Testis (tissue), 2 donors: ENCODE measurements around the gene LLPH.

ENCODE experiments used
- CTCF ChIP-seq, 3 experiments: fragments of 450-650 bp in 2 of 3; fragments of 200-600 bp in 1 of 3; sonication (generic) in 1 of 3; IDR thresholded peaks; one replicate each; pipeline ENCODE4 v1.5.1; 2016 to 2019; ENCODE audit warnings: antibody characterized with exemption in 3 of 3, mild to moderate bottlenecking in 2 of 3, moderate library complexity in 1 of 3
- POLR2A ChIP-seq: fragments of 450-650 bp; IDR thresholded peaks from one replicate; pipeline ENCODE4 v1.6.1; 2017; ENCODE audit warnings: antibody characterized with exemption, mild to moderate bottlenecking, moderate library complexity

DNA sequence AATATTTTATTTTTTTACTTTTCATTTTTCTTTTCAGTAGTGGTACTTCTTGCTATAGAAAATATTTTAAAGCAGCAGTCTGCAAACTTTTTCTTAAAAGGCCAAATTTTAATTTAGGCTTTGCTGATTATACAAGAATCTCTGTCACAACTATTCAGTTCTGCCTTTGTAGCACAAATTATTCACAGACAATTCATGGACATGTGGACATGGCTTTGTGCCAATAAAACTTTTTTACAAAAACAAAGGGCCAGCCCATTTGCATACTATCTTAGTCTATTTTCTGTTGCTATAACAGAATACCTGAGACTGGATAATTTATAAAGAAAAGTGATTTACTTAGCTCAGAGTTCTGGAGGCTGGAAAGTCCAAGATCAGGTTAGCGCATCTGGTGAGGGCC, 17.1 kb downstream of the LLPH start:
- TF ChIP-seq CTCF (IDR thresholded peaks at IDR 0.05) (no peak), POLR2A (no peak)
